ENCODE measurements around the gene CTIF.

The CTIF gene

DNA sequence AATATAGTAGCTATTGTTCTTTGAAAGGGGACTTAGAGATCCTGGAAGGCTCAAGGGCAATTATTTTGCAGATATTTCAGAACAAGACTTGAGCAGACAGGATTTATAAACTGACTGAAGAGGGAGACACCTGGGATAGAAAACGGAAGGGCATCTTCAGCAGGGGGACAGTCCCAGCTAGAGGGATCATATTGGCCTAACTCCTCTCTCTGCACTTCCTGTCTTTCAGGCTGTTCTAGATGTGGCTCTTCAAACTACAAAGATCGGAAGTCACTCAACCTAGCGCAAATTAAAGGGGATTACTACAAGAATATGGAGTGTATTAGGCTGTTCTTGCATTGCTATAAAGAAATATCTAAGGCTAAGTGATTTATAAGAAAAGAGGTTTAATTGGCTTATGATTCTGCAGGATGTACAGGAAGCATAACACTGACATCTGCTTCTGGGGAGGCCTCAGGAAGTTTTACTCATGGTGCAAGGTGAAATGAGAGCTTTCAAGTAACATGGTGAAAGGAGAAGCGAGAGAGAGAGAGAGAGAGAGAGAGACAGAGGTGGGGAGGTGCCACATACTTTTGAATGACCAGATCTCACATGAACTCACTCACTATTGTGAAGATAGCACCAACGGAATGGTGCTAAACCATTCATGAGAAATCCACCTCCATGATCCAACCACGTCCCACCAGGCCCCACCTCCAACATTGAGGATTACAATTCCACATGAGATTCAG, 5.3 kb upstream of the CTIF start:
- DNase-seq (ENCODE audit: low read depth in 2 of 2) = no peak

GRCh38 chr18:48534364-48534763, 4.5 kb upstream of the CTIF start:
- DNase-seq (ENCODE audit: low read depth in 2 of 2) = no peak

- DNase-seq (ENCODE audit: low read depth in 2 of 2) = no peak
Measured at GRCh38 chr18:48535956-48536355, 2.9 kb upstream of the CTIF start.

DNA sequence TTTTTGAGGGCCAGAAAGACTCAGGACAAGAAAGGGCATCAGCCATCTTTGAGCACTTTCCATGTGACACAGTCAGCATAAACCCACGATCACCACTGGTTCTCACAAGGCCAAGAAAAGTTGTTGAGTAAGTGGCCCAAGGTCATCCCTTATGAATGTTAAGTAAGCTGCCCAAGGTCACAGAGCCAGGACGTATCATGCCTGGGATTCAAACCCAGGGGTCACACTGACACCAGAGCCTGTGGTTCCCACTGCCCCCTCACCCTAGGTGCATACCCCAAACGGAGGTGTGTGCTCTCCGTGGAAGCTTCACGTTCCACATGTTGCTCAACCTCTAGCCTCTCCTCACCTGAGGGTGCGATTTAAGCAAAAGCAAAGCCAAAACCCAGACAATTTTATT, 2.3 kb upstream of the CTIF start:
- DNase-seq (ENCODE audit: low read depth in 2 of 2) = no peak

GRCh38 chr18:48539406-48540250, 797 bp downstream of the CTIF start:
- no peak for DNase-seq (ENCODE audit: low read depth in 2 of 2)

- no peak for DNase-seq (ENCODE audit: low read depth in 2 of 2)
Measured at GRCh38 chr18:48540251-48541025, 1.6 kb downstream of the CTIF start.

DNA sequence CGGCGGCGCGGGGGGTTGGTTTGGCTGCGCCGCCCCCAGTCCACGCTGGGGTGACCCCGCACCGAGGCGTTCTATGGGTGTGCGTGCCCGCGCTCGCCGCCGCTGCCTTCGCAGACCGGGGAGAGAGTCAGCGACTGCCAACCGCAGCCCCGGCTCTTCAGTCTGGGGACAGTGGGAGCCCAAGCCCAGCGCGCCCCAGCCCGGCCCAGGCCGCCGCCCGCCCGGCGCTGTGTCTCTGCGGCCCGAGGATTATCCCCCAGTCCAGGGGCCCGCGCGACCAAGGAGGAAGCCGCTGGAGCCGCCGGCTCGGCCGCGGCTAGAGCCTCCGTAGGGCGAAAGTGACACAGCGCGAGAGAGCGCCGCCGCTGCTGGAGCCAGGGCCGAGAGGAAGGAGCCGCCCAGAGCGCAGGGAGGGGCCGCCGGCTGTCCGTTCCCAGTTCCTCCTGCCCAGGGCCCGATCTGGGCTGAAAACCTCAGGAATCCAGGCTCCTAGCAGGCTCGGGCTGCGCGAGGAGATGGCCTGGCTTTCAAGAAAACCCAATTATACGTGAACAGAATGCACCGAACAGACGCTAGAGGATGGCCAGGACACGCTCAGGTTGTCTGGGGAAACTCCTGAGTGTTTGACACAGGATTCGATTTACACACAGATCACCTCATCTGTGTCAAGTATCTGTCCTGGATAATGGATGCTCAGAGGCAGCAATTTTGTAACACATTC, 2.4 kb downstream of the CTIF start:
- DNase-seq (ENCODE audit: low read depth in 2 of 2) = peak in 1 of 2 experiments; percentile 39

- no peak for DNase-seq (ENCODE audit: low read depth in 2 of 2)
Measured at GRCh38 chr18:48541747-48542400, 3.0 kb downstream of the CTIF start.

DNA sequence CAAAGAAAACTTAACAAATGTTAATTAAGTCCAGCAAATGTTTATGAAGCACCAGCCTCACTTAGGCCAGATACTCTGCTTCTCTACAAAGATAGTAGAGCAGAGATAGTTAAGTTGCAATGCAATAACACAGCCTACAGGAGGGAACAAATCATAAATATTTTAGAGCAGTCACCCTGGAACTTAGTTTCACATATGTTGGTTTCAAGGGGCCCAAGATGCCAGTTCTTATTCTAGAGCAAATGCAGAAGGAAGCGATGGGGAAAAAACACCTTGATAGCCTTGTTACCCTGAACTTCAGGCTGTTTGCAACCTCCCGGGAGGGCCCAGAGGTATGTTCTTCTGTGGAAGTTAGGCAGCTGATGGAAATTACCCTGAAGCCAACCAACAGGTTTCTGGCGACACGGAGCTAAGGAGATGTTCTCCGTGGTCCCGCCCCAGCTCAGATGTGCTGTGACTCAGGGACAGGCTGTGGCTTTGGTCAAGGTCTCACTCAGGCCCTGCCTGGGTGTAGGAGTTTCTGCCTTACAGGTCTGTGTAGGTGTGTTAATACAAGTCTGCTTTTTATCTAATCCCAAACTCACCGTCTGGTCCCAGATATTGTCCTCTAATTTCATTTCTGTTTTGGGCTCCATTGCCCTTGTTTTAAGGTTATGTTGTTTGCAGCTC, 3.8 kb downstream of the CTIF start:
- DNase-seq (ENCODE audit: low read depth in 2 of 2) = no peak

- no peak for DNase-seq (ENCODE audit: low read depth in 2 of 2)
Measured at GRCh38 chr18:48543228-48543627, 4.4 kb downstream of the CTIF start.

DNA sequence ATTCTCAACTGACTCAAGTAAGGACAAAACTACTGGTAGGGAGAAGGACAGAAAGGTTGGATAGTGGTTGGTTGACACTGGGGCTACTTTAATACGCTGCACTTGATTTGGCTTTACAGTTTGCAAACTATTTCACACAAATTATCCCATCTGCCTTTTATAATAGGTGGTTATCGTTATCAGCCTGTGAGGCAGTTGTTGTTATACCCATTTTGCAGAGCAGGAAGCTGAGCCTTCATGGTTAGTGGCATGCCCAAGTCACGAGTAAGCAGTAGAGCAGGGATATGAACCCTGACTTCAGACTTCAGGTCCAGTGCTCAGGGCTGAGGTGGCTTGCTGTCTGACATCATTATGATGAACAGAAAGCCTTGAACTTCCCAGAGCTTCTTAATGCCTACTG, 5.3 kb downstream of the CTIF start:
- no peak for DNase-seq (ENCODE audit: low read depth in 2 of 2)

DNA sequence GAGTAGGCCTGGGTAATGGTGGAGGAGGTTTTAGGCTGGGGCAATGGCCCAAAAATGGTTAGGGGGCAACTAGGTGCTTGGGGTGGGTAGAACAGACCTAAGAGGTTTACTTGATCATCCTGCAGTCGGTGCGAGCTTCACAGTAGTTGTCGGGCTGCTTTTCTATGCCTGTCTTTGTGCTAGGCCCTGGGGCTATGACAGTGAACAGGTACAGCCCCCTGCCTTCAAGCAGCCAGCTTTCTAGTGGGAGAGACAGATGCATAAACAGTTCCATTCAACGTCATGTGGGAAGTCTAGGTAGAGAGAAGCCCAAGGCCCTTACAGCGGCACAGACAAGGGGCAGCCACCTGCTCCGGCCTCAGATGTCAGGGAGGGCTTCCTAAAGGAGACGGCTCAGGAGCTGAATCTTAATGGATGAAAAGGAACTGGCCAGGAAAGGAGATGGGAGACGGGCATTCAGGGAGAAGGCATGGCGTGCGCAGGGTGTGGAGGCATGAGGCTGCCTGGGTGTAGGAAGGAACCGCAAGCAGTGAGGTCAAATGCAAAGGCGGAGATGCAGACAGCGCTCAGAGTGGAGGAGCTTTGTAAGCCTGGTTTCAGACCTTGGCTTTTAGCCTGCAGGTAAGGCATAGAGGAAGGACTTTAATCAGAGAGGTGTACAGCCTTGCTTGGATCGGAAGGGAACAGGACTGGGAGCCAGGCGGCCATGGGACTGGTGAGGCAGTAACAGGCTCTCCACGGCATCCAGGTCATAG, 6.0 kb downstream of the CTIF start:
- no peak for DNase-seq (ENCODE audit: low read depth in 2 of 2)

DNA sequence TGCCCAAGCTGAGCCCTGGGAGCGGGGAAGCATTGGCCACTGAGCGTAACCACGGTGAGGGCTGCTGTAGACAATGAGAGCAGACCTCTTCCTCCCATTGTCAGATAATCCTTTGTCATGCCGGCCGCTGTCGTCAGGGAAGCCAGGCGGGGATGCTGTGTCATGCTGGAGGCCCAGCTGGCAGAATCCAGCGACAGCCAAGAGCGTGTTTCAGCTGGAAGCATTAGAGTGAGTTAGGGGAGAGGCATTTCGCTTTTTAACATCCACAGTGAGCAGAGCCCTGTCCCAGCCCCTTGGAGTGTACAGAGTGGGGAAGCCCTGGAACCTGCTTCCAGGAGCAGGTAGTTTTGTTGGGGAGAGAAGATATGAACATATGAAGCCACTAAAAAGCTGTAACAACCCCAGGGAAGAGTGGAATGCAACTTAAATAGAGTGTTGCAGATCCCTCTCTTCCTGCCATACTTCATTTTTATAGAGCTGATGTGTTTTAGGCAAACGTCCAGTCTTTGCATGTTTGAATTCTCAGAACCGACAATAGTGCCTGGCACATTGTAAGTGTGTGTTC, 7.0 kb downstream of the CTIF start:
- peak; percentile 77 to 78 for DNase-seq (ENCODE audit: low read depth in 2 of 2)

GRCh38 chr18:48546396-48546795, 7.6 kb downstream of the CTIF start:
- peak; percentile 57 to 63 for DNase-seq (ENCODE audit: low read depth in 2 of 2)

GRCh38 chr18:48547531-48547981, 8.7 kb downstream of the CTIF start:
- DNase-seq (ENCODE audit: low read depth in 2 of 2) = no peak

DNA sequence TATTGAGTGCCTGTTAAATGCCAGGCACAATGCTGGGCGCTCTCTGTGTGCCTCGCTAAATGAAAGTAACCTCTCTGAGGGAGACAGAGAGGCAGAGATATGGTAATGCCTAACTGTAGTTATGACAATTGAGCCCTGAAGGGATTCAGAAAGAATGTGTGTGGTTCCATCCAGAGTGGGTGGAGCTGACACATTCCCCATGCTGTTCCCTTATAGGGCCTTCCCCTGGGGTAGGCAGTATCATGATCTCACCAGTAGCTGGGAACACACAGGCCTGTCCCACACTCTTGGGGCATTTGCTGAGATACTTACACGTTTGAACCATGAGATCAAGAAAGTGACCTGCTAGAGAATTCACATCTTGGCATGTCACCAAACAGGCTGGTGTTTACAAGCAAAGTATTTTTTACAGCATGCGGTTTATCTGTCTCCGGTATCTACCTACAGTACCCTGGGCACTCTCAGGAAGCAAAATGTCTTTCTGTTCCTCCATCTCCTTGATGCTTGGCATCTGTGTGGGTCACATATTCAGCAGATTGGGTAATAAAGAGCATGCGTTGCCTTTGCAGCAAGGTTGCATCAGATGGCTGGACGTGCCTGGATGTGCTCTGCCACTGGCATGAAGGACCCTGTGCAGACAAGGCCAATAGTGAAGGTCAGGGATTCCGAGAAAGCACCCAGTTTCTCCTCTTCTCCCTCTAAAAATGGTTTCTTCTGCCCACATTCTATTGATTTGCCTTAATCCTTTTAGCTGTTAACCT, 9.4 kb downstream of the CTIF start:
- DNase-seq (ENCODE audit: low read depth in 2 of 2) = peak; percentile 74 to 77

DNA sequence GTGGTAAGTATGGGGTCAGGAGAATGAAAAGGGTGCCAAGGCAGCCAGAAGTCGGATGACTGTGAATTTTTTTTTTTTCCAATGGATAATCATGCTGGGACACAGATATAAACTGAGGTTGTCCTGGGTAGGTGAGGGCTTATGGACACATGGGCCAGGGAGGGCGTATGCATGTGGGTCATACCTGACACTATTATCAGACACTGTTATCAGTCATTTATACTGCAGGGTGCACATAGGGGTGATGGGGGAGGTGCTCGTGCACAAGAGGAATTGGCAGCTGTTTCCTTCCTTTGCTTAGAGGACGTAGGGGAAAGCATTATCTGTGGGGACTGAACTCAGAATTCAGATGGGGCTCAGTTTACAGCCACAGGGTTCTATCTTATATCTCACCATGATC, 10.1 kb downstream of the CTIF start:
- no peak for DNase-seq (ENCODE audit: low read depth in 2 of 2)

- DNase-seq (ENCODE audit: low read depth in 2 of 2) = no peak
Measured at GRCh38 chr18:48550101-48550729, 11.4 kb downstream of the CTIF start.
